ENCODE measurements around the gene KRT76.
A peak's percentile ranks its signal among the peaks of the same experiment; 100 is the strongest.

The KRT76 gene

GRCh38 chr12:52805739-52806138 lies 28.6 kb upstream of the KRT76 start:
- DNase-seq (ENCODE audit: low read depth in 1 of 2, low spot score in 1 of 2): no peak
- H3K27ac ChIP-seq (replicated peaks): no peak overlapping the region
- H3K27me3 ChIP-seq (ENCODE audit: insufficient read depth, poor library complexity, severe bottlenecking): no peaks in the 10 kb centered on the region
- TF ChIP-seq, protein P1, sequence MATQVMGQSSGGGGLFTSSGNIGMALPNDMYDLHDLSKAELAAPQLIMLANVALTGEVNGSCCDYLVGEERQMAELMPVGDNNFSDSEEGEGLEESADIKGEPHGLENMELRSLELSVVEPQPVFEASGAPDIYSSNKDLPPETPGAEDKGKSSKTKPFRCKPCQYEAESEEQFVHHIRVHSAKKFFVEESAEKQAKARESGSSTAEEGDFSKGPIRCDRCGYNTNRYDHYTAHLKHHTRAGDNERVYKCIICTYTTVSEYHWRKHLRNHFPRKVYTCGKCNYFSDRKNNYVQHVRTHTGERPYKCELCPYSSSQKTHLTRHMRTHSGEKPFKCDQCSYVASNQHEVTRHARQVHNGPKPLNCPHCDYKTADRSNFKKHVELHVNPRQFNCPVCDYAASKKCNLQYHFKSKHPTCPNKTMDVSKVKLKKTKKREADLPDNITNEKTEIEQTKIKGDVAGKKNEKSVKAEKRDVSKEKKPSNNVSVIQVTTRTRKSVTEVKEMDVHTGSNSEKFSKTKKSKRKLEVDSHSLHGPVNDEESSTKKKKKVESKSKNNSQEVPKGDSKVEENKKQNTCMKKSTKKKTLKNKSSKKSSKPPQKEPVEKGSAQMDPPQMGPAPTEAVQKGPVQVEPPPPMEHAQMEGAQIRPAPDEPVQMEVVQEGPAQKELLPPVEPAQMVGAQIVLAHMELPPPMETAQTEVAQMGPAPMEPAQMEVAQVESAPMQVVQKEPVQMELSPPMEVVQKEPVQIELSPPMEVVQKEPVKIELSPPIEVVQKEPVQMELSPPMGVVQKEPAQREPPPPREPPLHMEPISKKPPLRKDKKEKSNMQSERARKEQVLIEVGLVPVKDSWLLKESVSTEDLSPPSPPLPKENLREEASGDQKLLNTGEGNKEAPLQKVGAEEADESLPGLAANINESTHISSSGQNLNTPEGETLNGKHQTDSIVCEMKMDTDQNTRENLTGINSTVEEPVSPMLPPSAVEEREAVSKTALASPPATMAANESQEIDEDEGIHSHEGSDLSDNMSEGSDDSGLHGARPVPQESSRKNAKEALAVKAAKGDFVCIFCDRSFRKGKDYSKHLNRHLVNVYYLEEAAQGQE (IDR thresholded peaks at IDR 0.05; ENCODE audit: insufficient replicate concordance, low read depth): no peak
- TF ChIP-seq POLR2AphosphoS5 (IDR thresholded peaks at IDR 0.05; ENCODE audit: low read depth) (no peak), SPI1 (IDR thresholded peaks at IDR 0.05; ENCODE audit: borderline replicate concordance, low read depth) (no peak), GABPA (IDR thresholded peaks at IDR 0.05; ENCODE audit: low read depth) (no peak)
- TF ChIP-seq, protein P2, sequence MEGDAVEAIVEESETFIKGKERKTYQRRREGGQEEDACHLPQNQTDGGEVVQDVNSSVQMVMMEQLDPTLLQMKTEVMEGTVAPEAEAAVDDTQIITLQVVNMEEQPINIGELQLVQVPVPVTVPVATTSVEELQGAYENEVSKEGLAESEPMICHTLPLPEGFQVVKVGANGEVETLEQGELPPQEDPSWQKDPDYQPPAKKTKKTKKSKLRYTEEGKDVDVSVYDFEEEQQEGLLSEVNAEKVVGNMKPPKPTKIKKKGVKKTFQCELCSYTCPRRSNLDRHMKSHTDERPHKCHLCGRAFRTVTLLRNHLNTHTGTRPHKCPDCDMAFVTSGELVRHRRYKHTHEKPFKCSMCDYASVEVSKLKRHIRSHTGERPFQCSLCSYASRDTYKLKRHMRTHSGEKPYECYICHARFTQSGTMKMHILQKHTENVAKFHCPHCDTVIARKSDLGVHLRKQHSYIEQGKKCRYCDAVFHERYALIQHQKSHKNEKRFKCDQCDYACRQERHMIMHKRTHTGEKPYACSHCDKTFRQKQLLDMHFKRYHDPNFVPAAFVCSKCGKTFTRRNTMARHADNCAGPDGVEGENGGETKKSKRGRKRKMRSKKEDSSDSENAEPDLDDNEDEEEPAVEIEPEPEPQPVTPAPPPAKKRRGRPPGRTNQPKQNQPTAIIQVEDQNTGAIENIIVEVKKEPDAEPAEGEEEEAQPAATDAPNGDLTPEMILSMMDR (IDR thresholded peaks at IDR 0.05; ENCODE audit: insufficient read depth, low read length): no peak
- H3K4me3 ChIP-seq (replicated peaks; ENCODE audit: insufficient read depth, low read length): no peak overlapping the region

GRCh38 chr12:52805000-52805399 lies 27.9 kb upstream of the KRT76 start:
- no peak overlapping the region for H3K4me3 ChIP-seq (replicated peaks; ENCODE audit: insufficient read depth, low read length)
- no peak for DNase-seq (ENCODE audit: low read depth in 1 of 2, low spot score in 1 of 2)
- H3K27ac ChIP-seq (replicated peaks): no peak overlapping the region
- TF ChIP-seq SPI1 (IDR thresholded peaks at IDR 0.05; ENCODE audit: borderline replicate concordance, low read depth): peak; percentile 37; the same call in 1 of the 2 replicates
- no peak for TF ChIP-seq GABPA (IDR thresholded peaks at IDR 0.05; ENCODE audit: low read depth)
- TF ChIP-seq, protein P1 (IDR thresholded peaks at IDR 0.05; ENCODE audit: insufficient replicate concordance, low read depth): no peak
- no peak for TF ChIP-seq POLR2AphosphoS5 (IDR thresholded peaks at IDR 0.05; ENCODE audit: low read depth)
- no peaks in the 10 kb centered on the region for H3K27me3 ChIP-seq (ENCODE audit: insufficient read depth, poor library complexity, severe bottlenecking)

DNA sequence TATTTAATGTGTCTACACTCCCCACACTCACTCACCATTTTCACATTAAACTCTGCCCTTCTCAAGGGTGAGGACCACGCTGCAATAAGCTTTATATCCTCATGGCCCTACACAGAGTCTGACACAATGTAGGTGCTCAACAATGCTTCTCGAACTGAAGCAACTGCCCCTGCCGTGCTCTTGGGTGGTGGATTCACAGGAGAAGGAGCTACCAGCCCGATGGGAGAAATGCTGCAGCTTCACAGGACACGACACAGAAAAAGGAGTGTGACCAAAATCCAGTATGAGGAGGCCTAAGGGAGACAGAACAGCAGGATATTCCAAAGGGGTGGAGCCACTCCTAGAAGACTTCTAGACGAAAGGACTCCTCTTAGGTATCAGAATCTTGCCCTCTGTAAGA lies 25.3 kb upstream of the KRT76 start:
- no peaks in the 10 kb centered on the region for H3K27me3 ChIP-seq (ENCODE audit: insufficient read depth, poor library complexity, severe bottlenecking)

More for the DNA sequence above, 25.3 kb upstream of the KRT76 start:
- no peak for DNase-seq (ENCODE audit: low read depth in 1 of 2, low spot score in 1 of 2)
- no peak for TF ChIP-seq POLR2AphosphoS5 (IDR thresholded peaks at IDR 0.05; ENCODE audit: low read depth)
- TF ChIP-seq SPI1 (IDR thresholded peaks at IDR 0.05; ENCODE audit: borderline replicate concordance, low read depth): no peak
- TF ChIP-seq GABPA (IDR thresholded peaks at IDR 0.05; ENCODE audit: low read depth): no peak
- TF ChIP-seq, protein P1 (IDR thresholded peaks at IDR 0.05; ENCODE audit: insufficient replicate concordance, low read depth): no peak
- TF ChIP-seq, protein P2 (IDR thresholded peaks at IDR 0.05; ENCODE audit: insufficient read depth, low read length): no peak
- Histone ChIP-seq H3K4me3 (replicated peaks; ENCODE audit: insufficient read depth, low read length) (no peak overlapping the region), H3K27ac (replicated peaks) (no peak overlapping the region)

All from HL-60 (cell line).